Panc1 (cell line): ENCODE measurements around the gene GPR162.

Experiments used
- POLR2AphosphoS5 ChIP-seq: IDR thresholded peaks from 2 replicates; pipeline ENCODE4 v1.6.1; 2012; ENCODE audit warnings: mild to moderate bottlenecking, low read depth, low read length, moderate library complexity
- SIN3A ChIP-seq: IDR thresholded peaks from 2 replicates; pipeline ENCODE4 v1.6.1; 2012; ENCODE audit warnings: low read depth, mild to moderate bottlenecking, low read length, moderate library complexity, borderline replicate concordance; ENCODE audit not compliant: insufficient read depth
- TF ChIP-seq, protein P1 (sequence below): fragments of 450-650 bp; IDR thresholded peaks from 2 replicates; pipeline ENCODE4 v1.5.1; 2017; ENCODE audit warnings: mild to moderate bottlenecking
- TF ChIP-seq, protein P2 (sequence below), 2 experiments: IDR thresholded peaks; 2 replicates each; pipeline ENCODE4 v1.6.1; 2011 to 2012; ENCODE audit warnings: low read depth in 2 of 2, control low read depth in 1 of 2, low read length in 1 of 2, mild to moderate bottlenecking in 1 of 2, moderate library complexity in 1 of 2; ENCODE audit not compliant: insufficient read depth in 1 of 2

DNA sequence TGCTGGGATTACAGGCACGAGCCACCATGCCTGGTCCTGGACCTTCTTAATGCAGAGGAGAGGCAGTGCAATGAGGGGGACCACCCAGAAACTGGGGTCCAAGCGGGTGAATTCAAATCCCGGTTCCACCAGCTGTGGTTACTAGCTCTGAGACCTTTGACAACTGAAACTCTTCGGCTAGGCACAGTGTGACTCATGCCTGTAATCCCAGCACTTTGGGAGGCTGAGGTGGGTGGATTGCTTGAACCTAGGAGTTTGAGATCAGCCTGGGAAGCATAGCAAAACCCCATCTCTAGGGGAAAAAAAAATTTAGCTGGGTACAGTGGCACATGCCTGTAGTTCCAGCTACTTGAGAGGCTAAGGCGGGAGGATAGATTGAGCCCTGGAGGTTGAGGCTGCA, 37.3 kb upstream of the GPR162 start:
- TF ChIP-seq, protein P1, sequence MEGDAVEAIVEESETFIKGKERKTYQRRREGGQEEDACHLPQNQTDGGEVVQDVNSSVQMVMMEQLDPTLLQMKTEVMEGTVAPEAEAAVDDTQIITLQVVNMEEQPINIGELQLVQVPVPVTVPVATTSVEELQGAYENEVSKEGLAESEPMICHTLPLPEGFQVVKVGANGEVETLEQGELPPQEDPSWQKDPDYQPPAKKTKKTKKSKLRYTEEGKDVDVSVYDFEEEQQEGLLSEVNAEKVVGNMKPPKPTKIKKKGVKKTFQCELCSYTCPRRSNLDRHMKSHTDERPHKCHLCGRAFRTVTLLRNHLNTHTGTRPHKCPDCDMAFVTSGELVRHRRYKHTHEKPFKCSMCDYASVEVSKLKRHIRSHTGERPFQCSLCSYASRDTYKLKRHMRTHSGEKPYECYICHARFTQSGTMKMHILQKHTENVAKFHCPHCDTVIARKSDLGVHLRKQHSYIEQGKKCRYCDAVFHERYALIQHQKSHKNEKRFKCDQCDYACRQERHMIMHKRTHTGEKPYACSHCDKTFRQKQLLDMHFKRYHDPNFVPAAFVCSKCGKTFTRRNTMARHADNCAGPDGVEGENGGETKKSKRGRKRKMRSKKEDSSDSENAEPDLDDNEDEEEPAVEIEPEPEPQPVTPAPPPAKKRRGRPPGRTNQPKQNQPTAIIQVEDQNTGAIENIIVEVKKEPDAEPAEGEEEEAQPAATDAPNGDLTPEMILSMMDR = no peak
- no peak for TF ChIP-seq POLR2AphosphoS5
- no peak for TF ChIP-seq SIN3A
- TF ChIP-seq, protein P2, sequence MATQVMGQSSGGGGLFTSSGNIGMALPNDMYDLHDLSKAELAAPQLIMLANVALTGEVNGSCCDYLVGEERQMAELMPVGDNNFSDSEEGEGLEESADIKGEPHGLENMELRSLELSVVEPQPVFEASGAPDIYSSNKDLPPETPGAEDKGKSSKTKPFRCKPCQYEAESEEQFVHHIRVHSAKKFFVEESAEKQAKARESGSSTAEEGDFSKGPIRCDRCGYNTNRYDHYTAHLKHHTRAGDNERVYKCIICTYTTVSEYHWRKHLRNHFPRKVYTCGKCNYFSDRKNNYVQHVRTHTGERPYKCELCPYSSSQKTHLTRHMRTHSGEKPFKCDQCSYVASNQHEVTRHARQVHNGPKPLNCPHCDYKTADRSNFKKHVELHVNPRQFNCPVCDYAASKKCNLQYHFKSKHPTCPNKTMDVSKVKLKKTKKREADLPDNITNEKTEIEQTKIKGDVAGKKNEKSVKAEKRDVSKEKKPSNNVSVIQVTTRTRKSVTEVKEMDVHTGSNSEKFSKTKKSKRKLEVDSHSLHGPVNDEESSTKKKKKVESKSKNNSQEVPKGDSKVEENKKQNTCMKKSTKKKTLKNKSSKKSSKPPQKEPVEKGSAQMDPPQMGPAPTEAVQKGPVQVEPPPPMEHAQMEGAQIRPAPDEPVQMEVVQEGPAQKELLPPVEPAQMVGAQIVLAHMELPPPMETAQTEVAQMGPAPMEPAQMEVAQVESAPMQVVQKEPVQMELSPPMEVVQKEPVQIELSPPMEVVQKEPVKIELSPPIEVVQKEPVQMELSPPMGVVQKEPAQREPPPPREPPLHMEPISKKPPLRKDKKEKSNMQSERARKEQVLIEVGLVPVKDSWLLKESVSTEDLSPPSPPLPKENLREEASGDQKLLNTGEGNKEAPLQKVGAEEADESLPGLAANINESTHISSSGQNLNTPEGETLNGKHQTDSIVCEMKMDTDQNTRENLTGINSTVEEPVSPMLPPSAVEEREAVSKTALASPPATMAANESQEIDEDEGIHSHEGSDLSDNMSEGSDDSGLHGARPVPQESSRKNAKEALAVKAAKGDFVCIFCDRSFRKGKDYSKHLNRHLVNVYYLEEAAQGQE (IDR thresholded peaks at IDR 0.05; ENCODE audit: insufficient read depth in 1 of 2, low read depth in 2 of 2, low read length in 1 of 2) = no peak
